ENCODE data around the gene HNRNPA2B1.

Gene HNRNPA2B1

GRCh38 chr7:26144184-26145080, 56.1 kb downstream of the HNRNPA2B1 start:
- DNase-seq, result no peak

- no peak for DNase-seq
These were observed 57.1 kb downstream of the HNRNPA2B1 start for GRCh38 chr7:26143298-26144048.

- DNase-seq, result no peak
These were observed 59.5 kb downstream of the HNRNPA2B1 start for GRCh38 chr7:26141077-26141476.

GRCh38 chr7:26140380-26140779, 60.2 kb downstream of the HNRNPA2B1 start:
- DNase-seq, result no peak

Measured in CD4-positive, alpha-beta T cell treated with Interleukin-4 for 1 hour (primary cell).